HCEC 1CT (cell line): ENCODE measurements around the gene CMTM4.
"Not testable (repeated sequence)": the region's sequence is repeated elsewhere in the genome, so short reads cannot be mapped to it uniquely, and the experiment has no call there.

Experiments
- DNase-seq: peaks from one replicate; pipeline ENCODE4 v3.0.0-alpha.2; 2017

CMTM4 gene

GRCh38 chr16:66611911-66612310 is 84.6 kb downstream of the CMTM4 start:
- DNase-seq: not testable (repeated sequence)

DNA sequence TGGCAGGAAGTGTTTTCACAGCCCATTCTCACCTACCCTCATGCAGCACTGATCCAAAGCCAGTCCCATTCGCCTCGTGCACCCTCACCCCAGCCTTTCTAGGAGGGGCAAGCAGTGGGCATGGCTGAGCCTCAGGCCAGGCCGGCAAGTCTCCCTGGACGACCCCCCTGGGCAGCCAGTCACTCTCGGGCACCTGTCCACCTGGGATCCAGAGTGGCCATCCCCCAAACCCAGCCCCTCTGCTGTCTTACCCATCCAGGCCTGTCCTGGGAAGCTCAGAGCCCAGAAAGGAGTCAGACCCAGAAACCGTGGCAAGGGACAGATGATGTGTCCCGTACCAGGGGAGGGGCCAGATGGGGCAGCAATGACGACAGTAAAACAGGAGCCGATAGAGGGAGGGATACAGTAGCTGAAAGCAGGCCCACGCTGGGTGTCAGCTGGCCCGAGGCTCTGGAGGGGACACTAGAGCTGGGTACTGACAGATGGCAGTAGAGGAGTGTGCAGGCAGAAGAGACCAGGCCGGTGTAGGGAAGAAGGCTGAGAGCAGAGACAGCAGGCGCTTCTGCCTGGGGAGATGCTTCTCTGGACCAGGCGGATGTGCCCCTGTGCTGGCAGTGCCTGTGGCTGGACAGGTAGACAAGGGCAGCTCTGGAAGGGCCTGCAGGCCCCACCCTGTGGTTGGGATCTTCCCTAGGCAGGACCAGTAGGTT is 86.3 kb downstream of the CMTM4 start:
- DNase-seq: no peak

- DNase-seq: no peak
These were observed 87.4 kb downstream of the CMTM4 start for GRCh38 chr16:66609139-66609510.

DNA sequence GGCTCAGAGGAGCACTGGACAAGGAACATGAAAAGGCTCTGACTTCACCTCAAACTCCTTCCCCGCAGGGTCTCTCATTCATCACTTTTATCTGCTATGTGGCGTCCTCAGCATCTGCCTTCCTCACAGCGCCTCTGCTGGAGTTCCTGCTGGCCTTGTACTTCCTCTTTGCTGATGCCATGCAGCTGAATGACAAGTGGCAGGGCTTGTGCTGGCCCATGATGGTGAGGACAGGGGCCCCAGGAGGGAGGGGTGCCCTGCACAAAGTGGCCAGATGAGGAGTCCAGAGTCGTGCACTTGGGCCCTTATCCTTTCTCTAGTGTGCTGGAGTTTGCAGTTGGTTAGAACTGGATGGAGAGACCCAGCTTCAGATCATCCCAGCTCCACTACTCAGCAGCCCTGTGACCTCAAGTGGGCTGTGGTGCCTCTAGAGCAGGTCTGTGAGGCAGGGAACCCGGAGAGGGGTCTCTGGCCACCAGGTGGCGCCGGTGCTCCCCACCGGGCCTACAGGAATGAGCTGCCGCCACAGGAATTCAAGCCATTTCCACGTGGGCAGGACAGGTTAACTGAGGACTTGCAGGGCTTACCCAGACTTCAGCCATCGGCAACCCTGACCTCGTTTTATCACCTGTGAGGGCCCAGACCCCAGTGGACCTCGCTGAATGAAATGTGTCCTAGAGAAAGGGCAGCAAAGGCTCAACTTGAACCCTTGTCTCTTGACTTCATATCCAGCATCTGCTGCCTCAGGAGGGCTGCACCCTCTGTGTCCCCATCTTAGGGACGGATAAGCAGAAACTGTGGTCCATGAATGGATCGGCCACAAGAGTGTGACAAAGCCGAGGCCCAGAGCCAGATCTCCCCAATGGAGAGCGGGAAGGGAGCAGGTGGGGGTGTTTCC is 88.1 kb downstream of the CMTM4 start:
- DNase-seq: peak; percentile 84

- peak; percentile 27 for DNase-seq
These were observed 90.4 kb downstream of the CMTM4 start for GRCh38 chr16:66605979-66606751.

GRCh38 chr16:66605177-66605978 is 91.2 kb downstream of the CMTM4 start:
- peak; percentile 15 for DNase-seq

DNA sequence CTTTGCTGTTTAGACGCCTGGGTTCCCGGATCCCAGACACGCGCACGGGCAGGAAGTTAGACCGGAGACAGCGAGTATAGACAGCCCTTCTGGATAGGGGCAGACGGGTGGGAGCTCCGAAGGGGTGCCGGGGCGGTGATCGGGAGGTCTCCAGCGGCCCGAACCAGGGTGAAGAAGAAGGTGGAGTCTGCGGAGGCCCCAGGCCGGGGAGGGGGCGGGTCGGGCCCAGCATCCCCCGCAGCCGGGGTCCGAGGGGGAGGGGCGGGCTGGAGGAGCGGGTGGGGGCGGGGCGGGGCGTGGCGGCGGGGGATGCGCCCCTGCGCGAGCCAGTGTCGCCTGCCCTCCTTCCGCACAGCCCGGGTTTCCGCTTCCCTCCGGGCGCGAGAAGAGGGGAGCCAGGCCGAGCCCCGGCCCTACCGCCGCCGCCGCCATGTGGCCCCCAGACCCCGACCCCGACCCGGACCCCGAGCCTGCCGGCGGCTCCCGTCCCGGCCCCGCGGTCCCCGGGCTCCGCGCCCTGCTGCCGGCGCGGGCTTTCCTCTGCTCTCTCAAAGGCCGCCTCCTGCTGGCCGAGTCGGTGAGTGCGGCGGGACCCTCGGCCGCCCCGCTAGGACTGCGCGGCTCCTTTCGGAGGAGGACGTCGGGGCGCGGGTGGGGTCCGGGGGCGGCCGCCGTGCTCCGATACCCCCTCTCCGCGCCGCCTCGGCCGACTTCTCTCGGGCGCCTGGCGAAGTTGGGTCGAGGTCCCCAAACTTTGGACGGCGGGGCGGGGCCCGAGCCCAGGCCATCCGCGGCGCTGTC is 92.0 kb downstream of the CMTM4 start, which contains the start of gene CMTM3:
TSS of gene CMTM3 (plus strand) at position 329 of the 801 bp plus-strand sequence. CDS start at position 431, 102 bp downstream.
- DNase-seq: peak; percentile 62

GRCh38 chr16:66603537-66604375 is 92.8 kb downstream of the CMTM4 start:
- peak; percentile 31 for DNase-seq

DNA sequence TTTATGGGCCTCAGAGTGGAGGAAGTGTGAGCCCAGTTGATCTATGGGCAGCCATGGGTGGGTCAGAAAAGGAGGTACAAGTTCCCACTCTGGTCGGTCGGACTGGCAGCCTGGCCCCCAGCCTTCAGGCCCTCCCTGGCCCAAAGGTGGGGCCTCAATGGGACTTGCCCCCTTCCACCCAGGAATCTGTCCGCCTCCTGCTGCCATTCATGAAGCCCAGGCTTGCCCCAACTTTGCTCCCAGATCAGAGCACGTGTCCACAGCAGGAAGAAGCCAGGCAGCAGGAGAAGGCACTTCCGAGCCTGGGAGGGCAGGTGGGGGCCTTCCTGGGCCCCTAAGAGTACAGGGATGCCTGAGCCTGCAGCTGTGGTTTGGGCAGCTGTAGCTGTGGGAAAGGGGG is 95.1 kb downstream of the CMTM4 start:
- no peak for DNase-seq

GRCh38 chr16:66600477-66600876 is 96.1 kb downstream of the CMTM4 start:
- no peak for DNase-seq

DNA sequence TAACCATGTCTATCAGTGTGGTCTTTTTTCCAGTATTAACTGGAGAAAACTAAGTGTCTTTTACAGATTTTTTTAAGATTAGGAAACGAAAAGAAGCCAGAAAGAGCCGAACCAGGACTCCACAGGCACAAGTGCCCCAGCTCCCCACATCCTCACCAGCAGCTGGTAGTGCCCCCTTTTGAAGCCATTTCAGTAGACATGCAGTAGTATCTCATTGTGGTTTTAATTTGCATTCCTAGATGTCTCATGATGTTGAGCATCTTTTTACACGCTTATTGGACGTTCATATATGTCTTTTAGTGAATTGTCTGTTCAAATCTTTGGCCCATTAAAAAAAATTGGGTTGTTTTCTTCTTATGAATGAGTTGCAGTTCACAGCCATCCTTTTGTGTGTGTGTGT is 96.8 kb downstream of the CMTM4 start:
- no peak for DNase-seq

- DNase-seq: no peak
These were observed 98.4 kb downstream of the CMTM4 start for GRCh38 chr16:66598111-66598510.

DNA sequence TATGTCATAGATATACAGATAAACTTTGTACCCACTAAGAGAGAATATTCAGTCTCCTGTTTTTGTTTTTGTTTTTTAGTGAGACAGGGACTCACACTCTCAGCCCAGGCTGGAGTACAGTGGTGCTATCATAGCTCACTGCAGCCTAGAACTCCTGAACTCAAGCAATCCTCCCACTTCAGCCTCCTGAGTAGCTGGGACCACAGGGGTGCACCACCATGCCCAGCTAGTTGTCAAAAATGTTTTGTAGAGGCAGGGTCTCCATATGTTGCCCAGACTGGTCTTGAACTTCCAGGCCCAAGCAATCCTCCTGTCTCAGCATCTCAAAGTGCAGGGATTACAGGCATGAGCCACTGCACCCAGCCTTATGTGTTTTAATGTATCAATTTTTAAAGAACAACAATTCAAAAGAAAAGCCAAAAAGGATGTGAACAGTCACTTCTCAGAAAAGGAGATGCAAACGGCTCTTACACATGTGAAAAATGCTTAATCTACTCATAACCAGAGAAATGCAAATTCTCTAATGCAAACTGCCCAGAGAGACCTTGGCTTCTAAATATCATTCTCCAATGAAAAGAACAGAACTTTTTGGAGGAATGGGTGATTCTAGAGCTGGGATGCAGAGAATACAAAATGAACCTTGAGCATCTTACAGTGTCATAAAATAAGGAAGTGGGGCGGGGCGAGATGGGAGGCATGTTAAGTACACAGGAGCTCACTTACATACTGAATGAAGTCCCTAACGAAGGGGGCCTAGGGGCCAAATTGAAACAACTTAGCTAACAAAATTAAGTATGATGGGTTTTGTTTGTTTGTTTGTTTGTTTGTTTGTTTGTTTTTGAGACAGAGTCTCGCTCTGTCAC is 99.3 kb downstream of the CMTM4 start:
- DNase-seq: no peak

GRCh38 chr16:66596559-66596958 is 100.0 kb downstream of the CMTM4 start:
- DNase-seq: not testable (repeated sequence)

GRCh38 chr16:66594739-66595138 is 101.8 kb downstream of the CMTM4 start:
- no peak for DNase-seq

DNA sequence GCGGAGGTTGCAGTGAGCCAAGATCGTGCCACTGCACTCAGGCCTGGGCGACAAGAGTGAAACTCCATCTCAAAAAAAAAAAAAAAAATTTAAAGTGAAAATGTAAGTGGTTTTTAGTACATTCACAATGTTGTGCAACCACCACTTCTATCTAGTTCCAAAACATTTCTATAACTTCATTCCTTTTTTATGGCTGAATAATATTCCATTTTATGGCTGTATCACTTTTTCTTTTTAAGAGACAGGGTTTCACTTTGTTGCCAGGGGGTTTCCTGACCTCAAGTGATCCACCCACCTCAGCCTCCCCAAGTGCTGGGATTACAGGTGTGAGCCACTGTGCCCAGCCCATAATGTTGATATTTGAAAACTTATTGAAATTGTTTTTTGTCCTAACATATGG is 103.7 kb downstream of the CMTM4 start:
- no peak for DNase-seq

DNA sequence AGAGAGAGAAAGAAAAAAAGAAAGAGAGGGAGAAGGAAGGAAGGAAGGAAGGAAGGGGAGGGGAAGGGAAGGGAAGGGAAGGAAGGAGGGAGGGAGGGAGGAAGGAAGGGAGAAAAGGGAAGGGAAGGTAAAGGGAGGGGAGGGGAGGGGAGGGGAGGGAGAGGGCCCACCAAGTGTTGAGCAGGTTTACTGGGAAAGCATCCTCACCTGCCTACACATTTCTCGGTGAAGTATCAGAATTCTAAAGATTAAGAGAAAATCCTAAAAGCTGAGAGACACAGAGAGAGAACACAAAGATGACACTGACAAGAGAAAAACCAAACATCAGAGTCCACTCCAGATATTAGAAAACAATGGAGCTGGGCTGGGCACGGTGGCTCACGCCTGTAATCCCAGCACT is 104.3 kb downstream of the CMTM4 start:
- DNase-seq: no peak

DNA sequence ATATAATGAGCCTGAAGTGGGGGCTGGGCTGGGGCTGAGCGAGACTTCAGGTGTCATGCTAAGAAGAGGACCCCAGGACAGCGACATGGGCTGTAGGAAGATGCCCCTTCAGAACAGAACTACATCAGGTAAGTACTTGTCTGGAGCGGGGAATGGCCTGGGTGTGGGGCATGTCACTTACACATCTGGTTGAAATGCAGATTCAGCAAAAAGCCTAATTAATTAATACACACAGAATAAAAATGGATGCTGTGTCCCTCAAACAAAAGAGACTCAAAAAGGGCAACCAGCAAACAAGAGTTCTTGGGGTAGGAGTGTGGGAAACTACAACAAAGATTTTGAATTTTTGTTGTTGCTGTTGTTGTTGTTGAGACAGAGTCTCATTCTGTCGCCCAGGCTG is 105.5 kb downstream of the CMTM4 start:
- DNase-seq: no peak

- DNase-seq: no peak
These were observed 106.2 kb downstream of the CMTM4 start for GRCh38 chr16:66590322-66590721.
